Gastroesophageal sphincter (tissue), 4 donors: ENCODE measurements around the gene LEPROT. TPM values are rescaled to one million over a fixed set of nuclear protein-coding genes. Genes with fewer than 3 reads are reported as not detected.

ENCODE experiments used
- ATAC-seq: fragments of 150-250 bp; one replicate; pipeline ENCODE4 v1.9.1; 2016; ENCODE audit warnings: mild to moderate bottlenecking, moderate library complexity
- H3K27ac ChIP-seq, 4 donors: fragments of 200-600 bp; sonication (generic) in 3 of 4; 1 replicate in 3 of 4; 2 replicates in 1 of 4; pipeline ENCODE4 v1.5.1; 2016 to 2019
- H3K27me3 ChIP-seq: fragments of 200-600 bp; sonication (generic); one replicate; pipeline ENCODE4 v1.5.1; 2019
- H3K36me3 ChIP-seq, 2 donors: fragments of 200-600 bp; sonication (generic); one replicate each; pipeline ENCODE4 v1.5.1; 2019; ENCODE audit warnings: control low read depth in 1 of 2
- H3K4me1 ChIP-seq, 3 donors: fragments of 200-600 bp; sonication (generic); 1 replicate in 2 of 3; 2 replicates in 1 of 3; pipeline ENCODE4 v1.5.1; 2016 to 2019; ENCODE audit warnings: control low read depth in 2 of 3
- H3K4me3 ChIP-seq, 2 donors: fragments of 200-600 bp; sonication (generic); one replicate each; pipeline ENCODE4 v1.5.1; 2019; ENCODE audit warnings: mild to moderate bottlenecking in 1 of 2, moderate library complexity in 1 of 2
- H3K9me3 ChIP-seq, 3 donors: fragments of 200-600 bp; sonication (generic); one replicate each; pipeline ENCODE4 v1.5.1; 2017 to 2019; ENCODE audit warnings: control low read depth in 2 of 3
- CTCF ChIP-seq, 4 experiments: fragments of 200-600 bp in 2 of 4; fragments of 450-650 bp in 2 of 4; sonication (generic) in 1 of 4; IDR thresholded peaks; one replicate each; pipeline ENCODE4 v1.5.1; 2017 to 2019; ENCODE audit warnings: antibody characterized with exemption in 4 of 4, mild to moderate bottlenecking in 2 of 4, moderate library complexity in 2 of 4
- EP300 ChIP-seq: sonication (generic); formaldehyde crosslinking; IDR thresholded peaks from one replicate; pipeline ENCODE4 v1.6.1; 2017; ENCODE audit warnings: antibody characterized with exemption, mild to moderate bottlenecking
- POLR2A ChIP-seq, 2 donors: fragments of 450-650 bp; IDR thresholded peaks; one replicate each; pipeline ENCODE4 v1.6.1; 2017; ENCODE audit warnings: antibody characterized with exemption in 2 of 2, mild to moderate bottlenecking in 2 of 2, moderate library complexity in 1 of 2
- POLR2AphosphoS5 ChIP-seq: sonication (generic); formaldehyde crosslinking; IDR thresholded peaks from one replicate; pipeline ENCODE4 v1.6.1; 2017; ENCODE audit warnings: antibody characterized with exemption
- WGBS, 2 donors: methylation state at CpG; one replicate each; pipeline ENCODE4 v1.1.5; 2018; ENCODE audit warnings: low coverage in 1 of 2; 5-methylcytosine and 5-hydroxymethylcytosine counted together
- total RNA-seq, 4 donors: library from RNA; depleted of rRNA; stranded (reverse); fragments of >200 nt; gene quantifications; one replicate each; pipeline ENCODE4 v1.1.0, GENCODE V29; 2016

The LEPROT gene
- total RNA-seq, 4 donors from 2014 or later: 66.3 to 106 (median 72.9) TPM

GRCh38 chr1:65423884-65424572, 3.6 kb downstream of the LEPROT start:
- WGBS, 2 donors: 80 to 84% methylated on average over 2 of the region's 2 CpGs
- no peak for ATAC-seq
- peaks cover 0 to 47% (median 27%) of the 10 kb centered on the region in 3 donors for H3K4me1 ChIP-seq

GRCh38 chr1:65424573-65424889, 4.1 kb downstream of the LEPROT start:
- no peaks in the 10 kb centered on the region for H3K27me3 ChIP-seq
- H3K9me3 ChIP-seq: no peaks in the 10 kb centered on the region
- peaks cover 3 to 43% of the 10 kb centered on the region in 2 donors for H3K36me3 ChIP-seq
- no peak overlapping the region for H3K27ac ChIP-seq
- no peak for ATAC-seq
- WGBS, 2 donors: 43 to 82% methylated on average over 1 of the region's 1 CpG
- peaks cover 0 to 42% (median 24%) of the 10 kb centered on the region in 3 donors for H3K4me1 ChIP-seq
- TF ChIP-seq POLR2AphosphoS5 (no peak), POLR2A (IDR thresholded peaks at IDR 0.05) (no peak), CTCF (IDR thresholded peaks at IDR 0.05) (no peak), EP300 (no peak)
- H3K4me3 ChIP-seq: no peak overlapping the region

More at GRCh38 chr1:65423884-65424572, 3.6 kb downstream of the LEPROT start:
- H3K36me3 ChIP-seq: peaks cover 3 to 39% of the 10 kb centered on the region in 2 donors
- no peak overlapping the region for H3K27ac ChIP-seq
- no peaks in the 10 kb centered on the region for H3K9me3 ChIP-seq
- no peak overlapping the region for H3K4me3 ChIP-seq
- TF ChIP-seq POLR2A (IDR thresholded peaks at IDR 0.05): no peak
- no peak for TF ChIP-seq EP300
- no peak for TF ChIP-seq POLR2AphosphoS5
- TF ChIP-seq CTCF (IDR thresholded peaks at IDR 0.05): no peak
- no peaks in the 10 kb centered on the region for H3K27me3 ChIP-seq

- Histone ChIP-seq H3K27me3 (no peaks in the 10 kb centered on the region), H3K36me3 (peaks cover 3 to 46% of the 10 kb centered on the region in 2 donors), H3K27ac (no peak overlapping the region), H3K9me3 (no peaks in the 10 kb centered on the region), H3K4me3 (no peak overlapping the region), H3K4me1 (peaks cover 0 to 44% (median 24%) of the 10 kb centered on the region in 3 donors)
- 90 to 93% methylated on average over 2 of the region's 2 CpGs for WGBS, 2 donors
- TF ChIP-seq POLR2A (IDR thresholded peaks at IDR 0.05) (no peak), POLR2AphosphoS5 (no peak), CTCF (IDR thresholded peaks at IDR 0.05) (no peak), EP300 (no peak)
- no peak for ATAC-seq
Observed at GRCh38 chr1:65425006-65425405, 4.5 kb downstream of the LEPROT start.

- Histone ChIP-seq H3K9me3 (no peaks in the 10 kb centered on the region), H3K4me1 (peaks cover 0 to 51% (median 24%) of the 10 kb centered on the region in 3 donors), H3K36me3 (peaks cover 3 to 53% of the 10 kb centered on the region in 2 donors), H3K27me3 (no peaks in the 10 kb centered on the region), H3K27ac (peak overlapping the region in 2 of 4 donors; percentile 17 to 31), H3K4me3 (no peak overlapping the region)
- ATAC-seq: no peak
- TF ChIP-seq POLR2AphosphoS5 (no peak), POLR2A (IDR thresholded peaks at IDR 0.05) (no peak), EP300 (no peak), CTCF (IDR thresholded peaks at IDR 0.05) (no peak)
- WGBS, 2 donors: 75 to 77% methylated on average over 3 of the region's 3 CpGs
Observed at GRCh38 chr1:65425697-65426096, 5.2 kb downstream of the LEPROT start.

GRCh38 chr1:65429078-65429477, 8.6 kb downstream of the LEPROT start:
- peak overlapping the region in 3 of 4 donors; percentile 2 to 58 (median 25) for H3K27ac ChIP-seq
- H3K36me3 ChIP-seq: peaks cover 3 to 77% of the 10 kb centered on the region in 2 donors
- no peaks in the 10 kb centered on the region for H3K27me3 ChIP-seq
- no peaks in the 10 kb centered on the region for H3K9me3 ChIP-seq
- ATAC-seq: no peak
- TF ChIP-seq POLR2AphosphoS5 (no peak), POLR2A (IDR thresholded peaks at IDR 0.05) (no peak), CTCF (IDR thresholded peaks at IDR 0.05) (no peak)
- peaks cover 0 to 37% (median 3%) of the 10 kb centered on the region in 3 donors for H3K4me1 ChIP-seq
- 85% methylated on average over 2 of the region's 2 CpGs; no CpG with 5 or more reads in 1 of the 2 donors for WGBS, 2 donors
- H3K4me3 ChIP-seq: no peak overlapping the region
